HG02623 (cell line): ENCODE data around the gene DNAH14.
"Not testable (repeated sequence)": the region's sequence is repeated elsewhere in the genome, so short reads cannot be mapped to it uniquely, and the experiment has no call there.

Source experiments
- ATAC-seq: cut with Tn5 transposase; IDR thresholded peaks from one replicate; pipeline ENCODE4 v1.9.1; 2021; ENCODE audit warnings: moderate library complexity; ENCODE audit not compliant: unreplicated experiment

The DNAH14 gene

DNA sequence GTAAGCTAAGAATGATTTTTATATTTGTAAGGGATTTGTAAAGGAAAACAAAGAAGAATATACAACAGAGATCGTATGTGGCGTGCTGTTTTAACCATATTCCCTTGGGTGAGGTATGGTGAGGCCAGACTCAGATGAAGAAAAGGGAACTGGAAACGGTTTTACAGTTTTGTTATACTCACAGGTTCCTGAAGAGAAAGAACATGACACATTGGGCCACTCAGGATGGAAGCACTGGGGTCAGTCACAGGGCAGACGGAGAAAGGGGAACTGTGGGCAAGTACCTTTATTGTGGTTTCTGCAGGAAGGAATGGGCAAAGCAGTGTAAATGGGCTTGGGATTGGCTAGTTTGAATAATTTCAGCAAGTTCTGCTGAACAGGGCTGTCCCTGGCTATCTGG, 321.0 kb downstream of the DNAH14 start:
- peak; percentile 93 for ATAC-seq

- ATAC-seq = no peak
These were observed 323.7 kb downstream of the DNAH14 start for GRCh38 chr1:225253173-225253572.

GRCh38 chr1:225253784-225254183, 324.3 kb downstream of the DNAH14 start:
- ATAC-seq = no peak

GRCh38 chr1:225254676-225255075, 325.2 kb downstream of the DNAH14 start:
- no peak for ATAC-seq

GRCh38 chr1:225257081-225257480, 327.6 kb downstream of the DNAH14 start:
- no peak for ATAC-seq

DNA sequence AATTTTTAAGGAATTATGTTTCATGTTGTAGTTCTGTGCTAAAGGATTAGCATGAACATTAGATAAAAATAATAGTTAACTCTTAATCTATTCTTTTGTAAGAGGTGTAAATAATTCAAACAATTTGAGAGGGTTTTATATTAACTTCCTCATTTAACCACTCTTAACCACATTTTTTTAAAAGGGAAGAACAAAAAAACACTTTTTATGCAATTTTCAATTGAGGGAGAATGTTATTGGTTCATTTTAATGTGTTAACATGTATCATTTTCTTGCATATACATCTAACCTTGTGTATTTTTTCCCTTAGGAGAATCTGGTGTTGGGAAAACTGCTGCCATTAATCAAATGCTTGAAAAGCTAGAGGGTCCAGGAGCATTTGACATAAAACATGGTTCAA, 329.3 kb downstream of the DNAH14 start:
- ATAC-seq = no peak

DNA sequence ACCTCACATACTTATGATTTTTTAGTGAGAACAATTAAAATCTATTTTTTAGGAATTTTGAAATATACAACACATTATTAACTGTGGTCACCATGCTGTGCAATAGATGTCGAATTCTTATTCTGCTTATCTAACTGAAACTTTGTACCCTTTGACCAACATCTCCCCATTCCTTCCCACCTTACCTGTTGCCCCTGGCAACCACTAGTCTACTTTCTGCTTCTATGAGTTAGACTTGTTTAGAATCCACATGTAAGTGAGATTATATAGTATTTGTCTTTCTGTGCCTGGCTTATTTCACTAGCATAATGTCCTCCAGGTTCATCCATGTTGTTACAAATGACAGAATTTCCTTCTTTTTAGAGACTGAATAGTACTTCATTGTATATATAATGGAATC, 330.1 kb downstream of the DNAH14 start:
- no peak for ATAC-seq

DNA sequence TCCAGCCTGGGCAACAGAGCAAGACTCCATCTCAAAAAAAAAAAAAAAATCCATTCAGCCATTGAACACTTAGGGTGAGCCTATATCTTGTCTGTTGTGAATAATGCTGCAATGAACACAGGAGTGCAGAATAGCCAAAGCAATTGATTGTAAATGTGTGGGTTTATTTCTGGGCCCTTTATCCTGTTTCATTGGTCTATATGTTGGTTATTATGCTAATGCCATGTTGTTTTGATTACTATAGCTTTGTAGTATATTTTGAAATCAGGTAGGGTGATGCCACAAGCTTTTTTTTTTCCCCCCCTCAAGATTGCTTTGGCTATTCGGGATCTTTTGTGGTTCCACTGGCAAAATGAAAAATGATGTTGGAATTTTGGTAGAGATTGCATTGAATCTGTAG, 330.8 kb downstream of the DNAH14 start:
- no peak for ATAC-seq

GRCh38 chr1:225277445-225277844, 348.0 kb downstream of the DNAH14 start:
- ATAC-seq = no peak

GRCh38 chr1:225280563-225280962, 351.1 kb downstream of the DNAH14 start:
- ATAC-seq = no peak

- ATAC-seq = no peak
These were observed 360.8 kb downstream of the DNAH14 start for GRCh38 chr1:225290244-225290643.

DNA sequence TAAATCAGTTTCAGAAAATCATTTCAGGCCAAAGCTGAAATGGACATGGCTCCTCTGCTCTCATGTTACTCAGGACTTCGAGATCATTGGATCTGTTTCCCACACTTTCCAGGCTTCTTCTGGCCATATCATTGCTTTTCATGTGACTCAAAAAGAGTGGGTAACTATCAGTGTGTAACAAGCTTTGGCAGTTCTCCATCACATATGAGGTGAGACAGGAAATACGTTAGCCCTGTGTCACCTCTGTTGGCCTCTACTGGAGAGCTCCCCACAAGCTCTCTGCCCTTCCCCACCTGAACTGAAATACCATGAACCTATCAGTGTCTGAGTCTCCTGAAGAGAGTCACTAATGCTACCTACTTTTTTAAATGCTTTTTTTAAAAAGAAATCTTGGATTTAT, 370.1 kb downstream of the DNAH14 start:
- ATAC-seq = no peak

GRCh38 chr1:225300381-225300780, 370.9 kb downstream of the DNAH14 start:
- ATAC-seq = no peak

DNA sequence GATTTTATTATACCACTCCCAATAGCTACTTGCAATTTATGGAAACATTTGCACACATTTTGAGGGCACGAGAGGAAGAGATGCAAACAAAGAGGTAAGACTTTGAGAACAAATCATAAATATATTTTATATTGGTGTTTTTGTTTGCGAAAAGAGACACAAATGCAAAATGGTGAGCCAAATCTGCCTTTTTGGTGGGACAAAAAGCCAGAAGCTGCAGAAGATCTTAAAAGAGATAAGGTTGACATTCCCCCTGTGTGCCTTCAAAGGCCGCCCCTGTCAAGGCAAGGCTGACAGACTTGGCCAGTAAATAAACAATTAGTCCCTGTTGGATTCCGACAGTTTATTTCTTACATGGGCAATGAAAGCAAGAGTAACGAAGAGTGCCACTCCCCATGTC, 375.5 kb downstream of the DNAH14 start:
- no peak for ATAC-seq

- not testable (repeated sequence) for ATAC-seq
These were observed 381.1 kb downstream of the DNAH14 start for GRCh38 chr1:225310544-225310943.

- peak; percentile 89 for ATAC-seq
These were observed 389.5 kb downstream of the DNAH14 start for GRCh38 chr1:225318706-225319575.

GRCh38 chr1:225319871-225320270, 390.4 kb downstream of the DNAH14 start:
- no peak for ATAC-seq

- no peak for ATAC-seq
These were observed 392.3 kb downstream of the DNAH14 start for GRCh38 chr1:225321784-225322183.

GRCh38 chr1:225329041-225329440, 399.6 kb downstream of the DNAH14 start:
- no peak for ATAC-seq

DNA sequence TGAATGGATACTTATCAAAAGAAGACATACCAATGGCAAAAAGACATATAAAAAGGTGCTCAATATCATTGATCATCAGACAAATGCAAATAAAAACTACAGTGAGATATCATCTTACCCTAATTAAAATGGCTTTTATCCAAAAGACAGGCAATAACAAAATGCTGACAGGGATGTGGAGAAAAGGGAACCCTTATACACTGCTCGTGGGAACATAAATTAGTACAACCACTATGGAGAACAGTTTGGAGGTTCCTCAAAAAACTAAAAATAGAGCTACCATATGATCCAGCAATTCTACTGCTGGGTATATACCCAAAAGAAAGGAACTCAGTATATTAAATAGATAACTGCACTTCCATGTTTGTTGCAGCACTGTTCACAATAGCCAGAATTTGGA, 400.5 kb downstream of the DNAH14 start:
- ATAC-seq = not testable (repeated sequence)

DNA sequence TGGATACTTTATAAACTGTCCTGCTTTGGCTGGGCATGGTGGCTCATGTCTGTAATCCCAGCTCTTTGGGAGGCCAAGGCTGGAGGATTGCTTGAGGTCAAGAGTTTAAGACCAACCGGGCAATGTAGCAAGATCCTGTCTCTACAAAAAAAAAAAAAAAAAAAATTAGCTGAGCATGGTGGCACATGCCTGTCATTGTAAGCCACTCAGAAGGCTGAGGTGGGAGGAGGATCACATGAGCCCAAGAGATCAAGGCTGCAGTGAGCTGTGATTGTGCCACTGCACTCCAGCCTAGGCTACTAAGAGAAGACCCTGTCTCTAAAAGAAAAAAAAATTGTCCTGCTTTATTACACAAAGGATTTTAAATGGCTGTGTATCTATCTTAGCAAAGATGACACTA, 403.2 kb downstream of the DNAH14 start:
- ATAC-seq = no peak

DNA sequence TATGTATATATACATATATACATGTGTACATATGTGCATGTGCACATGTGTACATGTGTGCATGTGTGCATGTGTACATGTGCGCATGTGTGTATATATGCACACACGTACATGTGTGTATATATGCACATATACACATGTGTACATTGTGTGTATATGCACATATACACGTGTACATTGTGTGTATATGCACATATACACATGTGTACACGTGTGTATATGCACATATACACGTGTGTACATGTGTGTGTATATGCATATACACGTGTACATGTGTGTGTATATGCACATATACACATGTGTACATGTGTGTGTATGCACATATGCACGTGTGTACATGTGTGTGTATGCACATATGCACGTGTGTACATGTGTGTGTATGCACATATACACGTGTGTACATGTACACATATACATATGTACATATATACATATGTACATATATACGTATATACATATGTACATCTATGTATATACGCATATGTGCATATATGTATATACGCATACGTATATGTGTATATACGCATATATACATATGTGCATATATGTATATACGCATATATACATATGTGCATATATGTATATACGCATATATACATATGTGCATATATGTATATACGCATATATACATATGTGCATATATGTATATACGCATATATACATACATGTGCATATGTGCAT, 405.8 kb downstream of the DNAH14 start:
- ATAC-seq = not testable (repeated sequence)
